ENCODE results near the gene MAGI1.

- TF ChIP-seq CTCF (IDR thresholded peaks at IDR 0.05) (no peak), POLR2AphosphoS5 (IDR thresholded peaks at IDR 0.05) (no peak)
These were observed 50.1 kb downstream of the MAGI1 start for GRCh38 chr3:65988411-65989180.
